Measurements from ENCODE around the gene ZBTB7B.

GRCh38 chr1:154994269-154994587, 8.4 kb upstream of the ZBTB7B start:
- TF ChIP-seq POLR2A (IDR thresholded peaks at IDR 0.05; ENCODE audit: low read length) (no peak), CTCF (IDR thresholded peaks at IDR 0.05) (no peak), KDM1A (IDR thresholded peaks at IDR 0.05; ENCODE audit: low read depth) (no peak), MYC (IDR thresholded peaks at IDR 0.05; ENCODE audit: borderline replicate concordance, low read length) (no peak), BHLHE40 (IDR thresholded peaks at IDR 0.05; ENCODE audit: low read depth, low read length) (no peak), CBX8 (IDR thresholded peaks at IDR 0.05) (no peak), USF2 (IDR thresholded peaks at IDR 0.05) (no peak), MAFK (IDR thresholded peaks at IDR 0.05; ENCODE audit: partially characterized antibody) (no peak), FOSL2 (IDR thresholded peaks at IDR 0.05) (no peak), FOSL2 (CRISPR knock-in tag; IDR thresholded peaks at IDR 0.05) (no peak), POLR2AphosphoS2 (conservative IDR thresholded peaks at IDR 0.05; ENCODE audit: low read length) (no peak), MAZ (IDR thresholded peaks at IDR 0.05; ENCODE audit: borderline replicate concordance, low read depth, low read length) (no peak)

All from A549 (cell line).